ENCODE results near the gene CRYBA2.
A peak's percentile ranks its signal among the peaks of the same experiment; 100 is the strongest.

Gene CRYBA2

GRCh38 chr2:218998414-218999002, 5.3 kb upstream of the CRYBA2 start:
- DNase-seq, result no peak

- no peak for DNase-seq
Measured at GRCh38 chr2:218997731-218998130, 4.5 kb upstream of the CRYBA2 start.

DNA sequence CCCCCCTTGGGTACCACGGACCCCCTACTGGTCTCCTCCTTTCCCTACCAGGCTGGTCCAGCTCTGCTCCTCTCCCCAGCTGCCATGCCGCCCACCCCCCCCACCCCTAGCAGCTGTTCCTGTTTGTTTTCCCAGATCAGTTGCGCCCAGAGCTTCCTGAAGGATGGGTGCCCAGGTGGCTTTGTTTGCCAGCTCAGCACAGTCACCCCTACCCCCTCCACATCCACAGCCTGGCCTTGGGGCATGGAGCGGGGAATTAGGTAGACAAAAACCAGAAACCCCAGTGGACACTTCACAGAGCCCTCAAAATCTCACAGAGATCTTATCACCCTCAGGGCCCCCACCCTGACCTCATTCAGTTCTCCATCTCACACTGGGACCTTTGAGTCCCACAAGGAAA, 3.7 kb upstream of the CRYBA2 start:
- DNase-seq, result no peak

DNA sequence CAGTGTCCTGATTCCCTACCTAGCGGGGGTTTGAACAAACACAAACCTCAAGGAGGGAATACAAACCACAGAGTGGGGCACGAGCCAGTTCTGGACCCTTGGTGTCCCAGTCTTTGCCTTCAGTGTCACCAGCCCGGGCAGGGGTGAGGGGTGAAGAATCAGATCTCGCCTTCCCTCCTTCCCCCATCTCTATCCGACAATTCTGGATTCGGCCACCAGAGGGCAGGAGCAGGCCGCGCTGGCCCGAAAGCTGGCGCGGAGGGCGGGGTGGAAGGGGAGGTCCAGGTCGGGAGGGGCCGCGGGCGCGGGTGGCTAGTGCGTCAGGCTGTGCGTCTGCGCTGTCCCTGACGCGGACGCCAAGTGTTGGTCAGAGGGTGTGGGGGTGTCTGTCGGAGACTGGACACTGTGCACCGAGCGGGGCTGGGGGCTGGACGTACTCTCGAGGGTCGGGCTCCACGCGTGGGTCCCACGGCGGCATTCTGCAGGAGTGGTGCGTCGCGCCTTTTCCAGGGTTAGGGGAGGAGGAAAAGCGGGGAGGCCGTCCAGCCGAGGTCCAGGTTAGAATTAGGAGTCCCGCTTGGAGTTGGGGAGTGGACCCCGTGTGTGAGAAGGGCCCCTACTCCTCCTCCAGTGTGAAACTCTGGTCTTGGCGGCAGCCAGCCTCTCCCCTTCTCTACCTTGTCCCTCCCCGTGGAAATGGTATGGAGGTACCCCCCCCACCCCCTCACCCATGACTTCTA, 2.9 kb upstream of the CRYBA2 start:
- peak; percentile 82 for DNase-seq

DNA sequence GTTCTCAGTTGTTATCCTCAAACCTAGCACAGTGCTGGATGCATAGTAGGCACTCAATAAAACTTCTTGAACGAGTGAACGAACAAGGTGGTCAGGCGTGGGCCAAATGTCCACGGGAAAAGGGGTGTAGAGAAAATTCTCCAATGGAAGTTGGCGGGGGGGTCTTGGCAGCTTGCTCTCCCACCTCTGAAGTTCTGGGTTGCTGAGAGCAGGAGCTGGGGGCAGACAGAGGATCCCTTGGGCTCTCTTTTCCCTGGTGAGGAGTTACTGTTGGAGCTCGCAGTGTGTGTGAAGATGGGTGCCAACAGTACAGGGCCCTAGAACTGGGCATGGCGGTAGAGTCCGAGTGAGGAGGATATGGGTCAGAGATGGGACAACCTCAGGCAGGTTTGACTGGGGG, 2.3 kb upstream of the CRYBA2 start:
- no peak for DNase-seq

- DNase-seq, result no peak
Measured at GRCh38 chr2:218992703-218993344, 398 bp downstream of the CRYBA2 start.

- no peak for DNase-seq
Measured at GRCh38 chr2:218992196-218992595, 1.0 kb downstream of the CRYBA2 start.

GRCh38 chr2:218991674-218992168, 1.5 kb downstream of the CRYBA2 start:
- no peak for DNase-seq

DNA sequence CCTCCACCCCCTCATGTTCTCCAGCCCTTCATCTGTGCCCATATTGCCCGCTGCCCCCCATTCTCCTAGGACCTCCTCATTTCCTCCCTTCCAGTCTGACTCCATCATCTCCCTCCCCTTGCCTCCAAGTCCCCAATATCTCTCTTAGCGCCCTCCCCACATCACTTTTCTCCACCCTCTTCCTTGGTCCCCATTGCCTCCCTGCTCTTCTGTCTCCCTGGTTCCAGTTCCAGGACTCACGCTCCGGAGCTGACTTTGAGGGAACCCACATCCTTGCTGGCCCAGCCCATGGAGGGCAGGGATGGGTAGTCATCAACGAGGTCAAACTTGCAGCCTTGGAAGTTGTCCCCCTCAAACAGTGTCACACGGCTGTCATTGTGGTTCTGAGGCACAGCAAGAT, 2.6 kb downstream of the CRYBA2 start:
- no peak for DNase-seq

DNA sequence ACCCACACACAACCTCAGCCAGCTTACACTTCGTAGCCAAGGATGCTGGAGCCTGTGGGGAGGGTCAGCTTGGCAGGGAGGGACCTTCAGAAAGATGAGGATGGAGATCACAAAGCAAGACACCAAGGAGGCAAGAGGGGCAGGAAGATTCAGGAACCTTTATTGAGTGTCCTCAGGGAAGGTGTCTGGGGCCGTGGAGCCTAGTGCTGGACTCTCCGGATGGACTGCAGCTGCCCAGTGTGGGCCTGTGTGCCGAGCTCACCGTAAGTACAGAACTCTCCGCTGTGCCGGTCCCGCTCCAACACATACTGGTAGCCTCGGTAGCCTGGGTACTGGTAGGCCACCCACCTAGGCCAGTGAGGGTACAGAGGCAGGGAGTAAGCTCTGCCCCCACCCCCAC, 3.2 kb downstream of the CRYBA2 start:
- no peak for DNase-seq

GRCh38 chr2:218988650-218989049, 4.6 kb downstream of the CRYBA2 start:
- no peak for DNase-seq

- DNase-seq, result no peak
Measured at GRCh38 chr2:218988164-218988563, 5.1 kb downstream of the CRYBA2 start.

DNA sequence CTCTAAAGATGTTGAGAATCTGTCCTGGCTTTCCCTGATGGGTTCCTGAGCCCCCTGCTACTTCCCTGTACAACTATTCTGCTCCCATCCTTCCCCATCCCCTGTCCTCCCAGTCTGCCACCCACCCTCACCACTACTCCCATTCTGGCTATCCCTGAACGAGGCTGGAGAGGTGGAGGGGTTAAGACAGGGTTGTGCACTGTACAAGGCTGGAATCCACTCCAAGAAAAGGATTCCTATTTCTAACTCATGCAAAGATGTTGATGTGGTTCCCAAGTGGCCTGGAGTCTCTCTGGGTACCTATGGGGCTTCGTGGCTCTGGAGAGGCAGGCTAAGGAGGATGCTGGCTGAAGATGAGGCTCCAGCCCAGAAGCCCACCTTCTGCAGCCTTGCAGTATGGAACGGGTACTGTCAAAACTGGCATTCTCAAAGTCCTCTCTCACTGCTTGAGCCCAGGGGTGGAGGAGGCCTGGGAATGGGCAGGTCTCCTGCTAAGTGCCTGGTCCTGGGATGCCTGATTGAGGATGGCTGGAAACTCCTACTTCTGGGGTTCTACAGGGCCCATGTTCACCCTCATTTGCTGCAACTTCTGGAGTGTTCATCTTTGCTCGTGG, 7.0 kb downstream of the CRYBA2 start:
- DNase-seq, result no peak

GRCh38 chr2:218985325-218986091, 7.7 kb downstream of the CRYBA2 start:
- DNase-seq, result no peak

GRCh38 chr2:218985021-218985324, 8.2 kb downstream of the CRYBA2 start, which contains the start of gene FEV:
FEV (minus strand) TSS chr2:218985184; CDS start chr2:218985075, 109 bp downstream.
- no peak for DNase-seq

DNA sequence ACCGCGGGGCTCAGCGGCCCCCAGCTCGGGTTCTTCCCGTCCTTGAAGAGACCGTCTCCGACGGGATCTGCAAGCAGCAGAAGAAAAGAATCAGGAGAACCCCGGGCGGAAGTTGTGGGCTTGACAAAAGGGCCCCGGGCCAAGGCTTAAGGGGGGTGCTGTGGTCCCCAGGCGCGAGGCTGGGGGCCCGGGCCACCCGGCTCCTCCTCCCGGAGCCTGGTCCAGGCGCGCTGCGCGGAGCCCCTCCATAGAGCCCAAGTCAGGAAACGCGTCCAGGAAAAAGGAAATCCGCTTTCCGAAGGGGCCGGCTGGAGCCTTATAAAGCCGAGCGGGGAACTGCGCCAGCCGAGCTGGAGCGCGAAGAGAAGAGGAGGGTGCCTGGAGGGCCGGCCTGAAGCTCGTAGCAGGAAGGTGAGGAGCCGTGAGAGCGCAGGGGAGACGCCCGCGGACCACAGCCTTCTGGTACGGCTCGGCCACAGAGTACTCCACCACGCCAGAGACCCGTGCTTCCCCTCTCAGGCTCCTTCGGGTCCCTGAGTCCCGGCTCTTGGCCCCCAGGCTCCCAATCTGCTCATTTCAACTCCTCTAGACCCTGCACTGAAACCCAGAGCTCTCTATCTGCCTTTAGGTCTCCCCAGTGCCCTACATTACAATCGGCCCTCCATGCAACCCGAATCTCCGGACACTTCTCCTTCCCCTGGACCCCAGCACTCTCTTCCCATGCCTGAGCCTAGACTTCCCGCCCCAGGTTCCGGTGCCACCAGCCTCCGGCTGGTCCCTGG, 8.8 kb downstream of the CRYBA2 start:
- DNase-seq, result no peak

- no peak for DNase-seq
Measured at GRCh38 chr2:218983934-218984238, 9.3 kb downstream of the CRYBA2 start.

DNA sequence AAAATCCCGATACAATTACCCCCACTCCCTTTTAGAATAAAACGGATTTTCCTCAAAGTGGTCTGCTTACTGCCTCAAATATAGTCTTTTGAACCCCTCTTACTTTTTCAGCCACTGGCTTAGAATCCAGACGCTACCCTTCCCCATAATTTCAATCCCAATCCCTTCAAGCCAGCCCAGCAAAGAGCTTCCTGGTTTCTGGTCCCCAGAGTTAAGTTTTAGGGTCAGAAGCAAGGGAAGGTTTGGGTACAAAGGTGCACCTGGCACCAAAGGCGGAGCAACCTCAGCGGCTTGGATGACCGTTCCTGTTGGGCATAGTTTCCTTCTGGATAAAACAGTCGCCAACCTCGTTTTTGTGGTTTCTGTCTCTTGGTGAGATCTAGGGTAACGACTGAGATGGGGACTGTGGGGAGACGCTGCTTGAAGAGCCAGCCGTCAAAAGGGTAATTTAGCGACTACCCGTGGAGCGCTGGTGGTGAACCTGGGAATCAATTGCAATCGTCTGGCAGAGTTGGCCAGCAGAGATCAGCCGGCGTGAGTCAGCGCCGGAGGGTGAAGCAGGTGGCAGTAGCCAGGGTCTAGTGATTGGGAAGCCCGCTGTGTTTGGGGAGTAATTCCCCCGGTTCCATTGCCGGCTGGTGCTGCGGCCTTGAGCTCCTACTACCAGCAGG, 9.8 kb downstream of the CRYBA2 start:
- no peak for DNase-seq

DNA sequence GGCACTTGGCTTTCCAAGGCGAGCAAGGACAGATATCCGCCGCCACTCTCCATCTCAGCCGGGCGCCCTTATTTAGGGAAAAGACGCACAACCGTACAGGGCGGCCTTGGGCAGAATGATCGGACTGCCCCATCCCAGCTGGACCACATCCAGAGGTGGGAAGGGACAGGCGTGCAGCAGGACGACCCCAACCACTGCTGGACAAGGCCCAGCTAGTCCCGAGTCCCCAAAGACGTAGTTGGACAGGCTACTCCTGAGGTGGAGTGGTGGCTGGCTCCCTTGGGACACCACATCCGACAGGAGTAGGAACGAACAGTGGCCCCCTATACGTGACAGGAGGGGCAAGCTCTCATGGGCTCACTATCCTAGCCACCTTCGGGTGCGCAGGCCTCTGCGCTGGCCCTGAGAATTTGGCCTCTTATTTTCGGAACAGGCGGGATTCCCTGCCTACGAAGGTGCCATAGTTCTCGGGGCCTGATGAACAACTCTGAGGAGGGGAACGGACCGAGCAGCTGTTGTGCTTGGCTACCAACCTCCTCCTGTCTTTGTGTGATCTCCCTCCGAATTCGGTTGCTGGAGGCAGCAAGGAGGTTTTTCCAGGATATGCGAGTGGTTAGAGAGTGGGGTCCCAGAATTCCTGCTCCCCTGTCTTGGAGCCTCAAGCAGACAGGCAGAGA, 10.5 kb downstream of the CRYBA2 start:
- no peak for DNase-seq

- peak; percentile 42 for DNase-seq
Measured at GRCh38 chr2:218981881-218982585, 11.2 kb downstream of the CRYBA2 start.

Data from stimulated activated CD4-positive, alpha-beta T cell treated with anti-CD3 and anti-CD28 coated beads, Interleukin-4, amount 100 ng/mL, for 24 hours (primary cell).